ENCODE results near the gene ZNF189.

DNA sequence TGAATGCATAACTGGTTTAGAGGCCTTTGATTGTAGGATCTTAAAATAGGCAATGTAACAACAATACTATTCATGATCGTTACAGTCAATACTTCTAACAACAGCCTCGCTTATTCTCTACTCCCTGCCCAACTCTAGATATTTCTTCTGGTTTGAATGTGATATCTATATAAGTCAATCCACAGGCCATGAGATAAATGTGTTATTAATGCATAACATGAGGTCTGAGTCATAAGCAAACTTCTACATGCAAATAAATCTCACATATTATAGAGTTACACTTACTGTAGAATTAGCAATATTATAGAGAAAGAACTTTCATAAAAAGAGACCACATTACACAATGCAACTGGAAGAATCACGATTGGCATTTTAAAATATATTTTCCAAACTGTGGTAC lies 39.9 kb downstream of the ZNF189 start:
- TF ChIP-seq, protein P1, sequence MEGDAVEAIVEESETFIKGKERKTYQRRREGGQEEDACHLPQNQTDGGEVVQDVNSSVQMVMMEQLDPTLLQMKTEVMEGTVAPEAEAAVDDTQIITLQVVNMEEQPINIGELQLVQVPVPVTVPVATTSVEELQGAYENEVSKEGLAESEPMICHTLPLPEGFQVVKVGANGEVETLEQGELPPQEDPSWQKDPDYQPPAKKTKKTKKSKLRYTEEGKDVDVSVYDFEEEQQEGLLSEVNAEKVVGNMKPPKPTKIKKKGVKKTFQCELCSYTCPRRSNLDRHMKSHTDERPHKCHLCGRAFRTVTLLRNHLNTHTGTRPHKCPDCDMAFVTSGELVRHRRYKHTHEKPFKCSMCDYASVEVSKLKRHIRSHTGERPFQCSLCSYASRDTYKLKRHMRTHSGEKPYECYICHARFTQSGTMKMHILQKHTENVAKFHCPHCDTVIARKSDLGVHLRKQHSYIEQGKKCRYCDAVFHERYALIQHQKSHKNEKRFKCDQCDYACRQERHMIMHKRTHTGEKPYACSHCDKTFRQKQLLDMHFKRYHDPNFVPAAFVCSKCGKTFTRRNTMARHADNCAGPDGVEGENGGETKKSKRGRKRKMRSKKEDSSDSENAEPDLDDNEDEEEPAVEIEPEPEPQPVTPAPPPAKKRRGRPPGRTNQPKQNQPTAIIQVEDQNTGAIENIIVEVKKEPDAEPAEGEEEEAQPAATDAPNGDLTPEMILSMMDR (conservative IDR thresholded peaks at IDR 0.05; ENCODE audit: low read length), result no peak
- TF ChIP-seq EZH2phosphoT487 (IDR thresholded peaks at IDR 0.05; ENCODE audit: borderline replicate concordance), result no peak

Measured in Loucy (cell line).